ENCODE results near the gene FLYWCH2. TPM values are rescaled to one million over a fixed set of nuclear protein-coding genes. Genes with fewer than 3 reads are reported as not detected.

FLYWCH2 gene
- total and polyA plus RNA-seq, 2 of the 13 experiments (the other 11 are each of a cell fraction or from before 2014, with no cell fraction given) = 16.9 to 19.8 TPM

- TF ChIP-seq ZNF280B (CRISPR knock-in tag; IDR thresholded peaks at IDR 0.05; ENCODE audit: borderline replicate concordance) (peak; percentile 63; the same call in 1 of the 2 replicates), ZNF557 (CRISPR knock-in tag; IDR thresholded peaks at IDR 0.05) (no peak), CC2D1A (CRISPR knock-in tag; IDR thresholded peaks at IDR 0.05) (0 out of 2 replicates have a peak, but pooled peaks have one; percentile 77), ZNF577 (CRISPR knock-in tag; IDR thresholded peaks at IDR 0.05; ENCODE audit: borderline replicate concordance, low read depth) (no peak), FOXJ3 (CRISPR knock-in tag; IDR thresholded peaks at IDR 0.05; ENCODE audit: borderline replicate concordance) (peak; percentile 48; the same call in 1 of the 2 replicates), ZNF570 (CRISPR knock-in tag; IDR thresholded peaks at IDR 0.05; ENCODE audit: borderline replicate concordance) (0 out of 2 replicates have a peak, but pooled peaks have one; percentile 34), ZNF263 (CRISPR knock-in tag; IDR thresholded peaks at IDR 0.05) (peak; percentile 49; the same call in 1 of the 2 replicates), KDM5A (IDR thresholded peaks at IDR 0.05; ENCODE audit: borderline replicate concordance, low read length) (peak; percentile 79), TBX2 (CRISPR knock-in tag; IDR thresholded peaks at IDR 0.05; ENCODE audit: borderline replicate concordance) (peak; percentile 89), ZNF234 (CRISPR knock-in tag; conservative IDR thresholded peaks at IDR 0.05) (no peak), XRCC5 (optimal IDR thresholded peaks at IDR 0.05; ENCODE audit: low read length) (peak; percentile 80), ZNF75D (CRISPR knock-in tag; IDR thresholded peaks at IDR 0.05; ENCODE audit: borderline replicate concordance) (no peak), ZNF773 (CRISPR knock-in tag; IDR thresholded peaks at IDR 0.05; ENCODE audit: borderline replicate concordance) (peak; percentile 74; the same call in 1 of the 2 replicates)
- TF ChIP-seq, protein P1, sequence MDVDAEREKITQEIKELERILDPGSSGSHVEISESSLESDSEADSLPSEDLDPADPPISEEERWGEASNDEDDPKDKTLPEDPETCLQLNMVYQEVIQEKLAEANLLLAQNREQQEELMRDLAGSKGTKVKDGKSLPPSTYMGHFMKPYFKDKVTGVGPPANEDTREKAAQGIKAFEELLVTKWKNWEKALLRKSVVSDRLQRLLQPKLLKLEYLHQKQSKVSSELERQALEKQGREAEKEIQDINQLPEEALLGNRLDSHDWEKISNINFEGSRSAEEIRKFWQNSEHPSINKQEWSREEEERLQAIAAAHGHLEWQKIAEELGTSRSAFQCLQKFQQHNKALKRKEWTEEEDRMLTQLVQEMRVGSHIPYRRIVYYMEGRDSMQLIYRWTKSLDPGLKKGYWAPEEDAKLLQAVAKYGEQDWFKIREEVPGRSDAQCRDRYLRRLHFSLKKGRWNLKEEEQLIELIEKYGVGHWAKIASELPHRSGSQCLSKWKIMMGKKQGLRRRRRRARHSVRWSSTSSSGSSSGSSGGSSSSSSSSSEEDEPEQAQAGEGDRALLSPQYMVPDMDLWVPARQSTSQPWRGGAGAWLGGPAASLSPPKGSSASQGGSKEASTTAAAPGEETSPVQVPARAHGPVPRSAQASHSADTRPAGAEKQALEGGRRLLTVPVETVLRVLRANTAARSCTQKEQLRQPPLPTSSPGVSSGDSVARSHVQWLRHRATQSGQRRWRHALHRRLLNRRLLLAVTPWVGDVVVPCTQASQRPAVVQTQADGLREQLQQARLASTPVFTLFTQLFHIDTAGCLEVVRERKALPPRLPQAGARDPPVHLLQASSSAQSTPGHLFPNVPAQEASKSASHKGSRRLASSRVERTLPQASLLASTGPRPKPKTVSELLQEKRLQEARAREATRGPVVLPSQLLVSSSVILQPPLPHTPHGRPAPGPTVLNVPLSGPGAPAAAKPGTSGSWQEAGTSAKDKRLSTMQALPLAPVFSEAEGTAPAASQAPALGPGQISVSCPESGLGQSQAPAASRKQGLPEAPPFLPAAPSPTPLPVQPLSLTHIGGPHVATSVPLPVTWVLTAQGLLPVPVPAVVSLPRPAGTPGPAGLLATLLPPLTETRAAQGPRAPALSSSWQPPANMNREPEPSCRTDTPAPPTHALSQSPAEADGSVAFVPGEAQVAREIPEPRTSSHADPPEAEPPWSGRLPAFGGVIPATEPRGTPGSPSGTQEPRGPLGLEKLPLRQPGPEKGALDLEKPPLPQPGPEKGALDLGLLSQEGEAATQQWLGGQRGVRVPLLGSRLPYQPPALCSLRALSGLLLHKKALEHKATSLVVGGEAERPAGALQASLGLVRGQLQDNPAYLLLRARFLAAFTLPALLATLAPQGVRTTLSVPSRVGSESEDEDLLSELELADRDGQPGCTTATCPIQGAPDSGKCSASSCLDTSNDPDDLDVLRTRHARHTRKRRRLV (CRISPR knock-in tag; IDR thresholded peaks at IDR 0.05) = peak; percentile 81
- TF ChIP-seq, protein P2, sequence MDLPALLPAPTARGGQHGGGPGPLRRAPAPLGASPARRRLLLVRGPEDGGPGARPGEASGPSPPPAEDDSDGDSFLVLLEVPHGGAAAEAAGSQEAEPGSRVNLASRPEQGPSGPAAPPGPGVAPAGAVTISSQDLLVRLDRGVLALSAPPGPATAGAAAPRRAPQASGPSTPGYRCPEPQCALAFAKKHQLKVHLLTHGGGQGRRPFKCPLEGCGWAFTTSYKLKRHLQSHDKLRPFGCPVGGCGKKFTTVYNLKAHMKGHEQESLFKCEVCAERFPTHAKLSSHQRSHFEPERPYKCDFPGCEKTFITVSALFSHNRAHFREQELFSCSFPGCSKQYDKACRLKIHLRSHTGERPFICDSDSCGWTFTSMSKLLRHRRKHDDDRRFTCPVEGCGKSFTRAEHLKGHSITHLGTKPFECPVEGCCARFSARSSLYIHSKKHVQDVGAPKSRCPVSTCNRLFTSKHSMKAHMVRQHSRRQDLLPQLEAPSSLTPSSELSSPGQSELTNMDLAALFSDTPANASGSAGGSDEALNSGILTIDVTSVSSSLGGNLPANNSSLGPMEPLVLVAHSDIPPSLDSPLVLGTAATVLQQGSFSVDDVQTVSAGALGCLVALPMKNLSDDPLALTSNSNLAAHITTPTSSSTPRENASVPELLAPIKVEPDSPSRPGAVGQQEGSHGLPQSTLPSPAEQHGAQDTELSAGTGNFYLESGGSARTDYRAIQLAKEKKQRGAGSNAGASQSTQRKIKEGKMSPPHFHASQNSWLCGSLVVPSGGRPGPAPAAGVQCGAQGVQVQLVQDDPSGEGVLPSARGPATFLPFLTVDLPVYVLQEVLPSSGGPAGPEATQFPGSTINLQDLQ (CRISPR knock-in tag; IDR thresholded peaks at IDR 0.05) = no peak
- TF ChIP-seq, protein P3, sequence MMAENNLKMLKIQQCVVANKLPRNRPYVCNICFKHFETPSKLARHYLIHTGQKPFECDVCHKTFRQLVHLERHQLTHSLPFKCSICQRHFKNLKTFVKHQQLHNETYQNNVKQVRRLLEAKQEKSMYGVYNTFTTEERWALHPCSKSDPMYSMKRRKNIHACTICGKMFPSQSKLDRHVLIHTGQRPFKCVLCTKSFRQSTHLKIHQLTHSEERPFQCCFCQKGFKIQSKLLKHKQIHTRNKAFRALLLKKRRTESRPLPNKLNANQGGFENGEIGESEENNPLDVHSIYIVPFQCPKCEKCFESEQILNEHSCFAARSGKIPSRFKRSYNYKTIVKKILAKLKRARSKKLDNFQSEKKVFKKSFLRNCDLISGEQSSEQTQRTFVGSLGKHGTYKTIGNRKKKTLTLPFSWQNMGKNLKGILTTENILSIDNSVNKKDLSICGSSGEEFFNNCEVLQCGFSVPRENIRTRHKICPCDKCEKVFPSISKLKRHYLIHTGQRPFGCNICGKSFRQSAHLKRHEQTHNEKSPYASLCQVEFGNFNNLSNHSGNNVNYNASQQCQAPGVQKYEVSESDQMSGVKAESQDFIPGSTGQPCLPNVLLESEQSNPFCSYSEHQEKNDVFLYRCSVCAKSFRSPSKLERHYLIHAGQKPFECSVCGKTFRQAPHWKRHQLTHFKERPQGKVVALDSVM (CRISPR knock-in tag; IDR thresholded peaks at IDR 0.05) = peak; percentile 27; the same call in 1 of the 2 replicates
These were observed 14.8 kb upstream of the FLYWCH2 start (continued) for GRCh38 chr16:2867987-2868789.

All from HepG2 (cell line).